Lower leg skin (tissue), 4 donors: ENCODE data around the gene MLH1. TPM values are rescaled to one million over a fixed set of nuclear protein-coding genes. Genes with fewer than 3 reads are reported as not detected.

Experiments used
- DNase-seq, 2 donors: peaks; one replicate each; pipeline ENCODE4 v3.0.0-alpha.2; 2019; ENCODE audit warnings: low spot score in 2 of 2
- H3K4me3 ChIP-seq: fragments of 200-600 bp; sonication (generic); 2 replicates; pipeline ENCODE4 v1.5.1; 2017; ENCODE audit warnings: mild to moderate bottlenecking, low read depth; ENCODE audit not compliant: poor library complexity, severe bottlenecking
- CTCF ChIP-seq, 3 donors: fragments of 450-650 bp; IDR thresholded peaks; one replicate each; pipeline ENCODE4 v1.5.1; 2016; ENCODE audit warnings: antibody characterized with exemption in 3 of 3, mild to moderate bottlenecking in 3 of 3, moderate library complexity in 2 of 3
- POLR2A ChIP-seq, 2 donors: fragments of 450-650 bp; IDR thresholded peaks; one replicate each; pipeline ENCODE4 v1.6.1; 2016 to 2017; ENCODE audit warnings: antibody characterized with exemption in 2 of 2, mild to moderate bottlenecking in 1 of 2, moderate library complexity in 1 of 2
- WGBS, 2 donors: methylation state at CpG; one replicate each; pipeline ENCODE4 v1.1.5; 2018; 5-methylcytosine and 5-hydroxymethylcytosine counted together
- intact Hi-C: fragments of 100-400 bp; cut with DNase I; formaldehyde crosslinking; loops from one replicate; pipeline ENCODE4 v1.15.0; 2023; ENCODE audit warnings: low total_unique reads
- total RNA-seq, 4 donors: library from RNA; depleted of rRNA; stranded (reverse); fragments of >200 nt; gene quantifications; one replicate each; pipeline ENCODE4 v1.1.0, GENCODE V29; 2016

The MLH1 gene
- total RNA-seq, 4 donors from 2014 or later = 16.6 to 26.5 (median 20.8) TPM

GRCh38 chr3:36969540-36970432, 23.5 kb upstream of the MLH1 start:
- no peak overlapping the region for H3K4me3 ChIP-seq
- WGBS, 2 donors = 22 to 26% methylated on average over 4 of the region's 4 CpGs
- no peak for TF ChIP-seq POLR2A (IDR thresholded peaks at IDR 0.05)
- peak in 1 of 2 donors; percentile 74 for DNase-seq
- intact Hi-C loops = no loop called here

- 97 to 98% methylated on average over 2 of the region's 2 CpGs for whole genome bisulfite sequencing, 2 donors
Observed at GRCh38 chr3:36972163-36972562, 21.2 kb upstream of the MLH1 start.

GRCh38 chr3:36973139-36973538, 20.2 kb upstream of the MLH1 start:
- no peak for DNase-seq
- no peak overlapping the region for H3K4me3 ChIP-seq
- WGBS, 2 donors = 87 to 100% methylated on average over 1 of the region's 1 CpG
- no peak for TF ChIP-seq CTCF (IDR thresholded peaks at IDR 0.05)
- no peak for TF ChIP-seq POLR2A (IDR thresholded peaks at IDR 0.05)
- intact Hi-C loops = no loop called here

More at GRCh38 chr3:36972163-36972562, 21.2 kb upstream of the MLH1 start:
- intact Hi-C loops = no loop called here
- TF ChIP-seq POLR2A (IDR thresholded peaks at IDR 0.05) (no peak), CTCF (IDR thresholded peaks at IDR 0.05) (no peak)
- DNase-seq = peak in 1 of 2 donors; percentile 43
- no peak overlapping the region for H3K4me3 ChIP-seq

- 94 to 100% methylated on average over 4 of the region's 4 CpGs for WGBS, 2 donors
- TF ChIP-seq CTCF (IDR thresholded peaks at IDR 0.05) (no peak), POLR2A (IDR thresholded peaks at IDR 0.05) (no peak)
- DNase-seq = no peak
- H3K4me3 ChIP-seq = no peak overlapping the region
- intact Hi-C loops = no loop called here
Observed at GRCh38 chr3:36981006-36981405, 12.3 kb upstream of the MLH1 start.

GRCh38 chr3:36988356-36988755, 5.0 kb upstream of the MLH1 start:
- WGBS, 2 donors = 42 to 51% methylated on average over 2 of the region's 2 CpGs
- intact Hi-C loops = no loop called here
- no peak overlapping the region for H3K4me3 ChIP-seq
- TF ChIP-seq CTCF (IDR thresholded peaks at IDR 0.05) = no peak
- TF ChIP-seq POLR2A (IDR thresholded peaks at IDR 0.05) = no peak
- no peak for DNase-seq

GRCh38 chr3:36989005-36989404, 4.3 kb upstream of the MLH1 start:
- intact Hi-C loops = no loop called here
- no peak for DNase-seq
- H3K4me3 ChIP-seq = no peak overlapping the region
- TF ChIP-seq CTCF (IDR thresholded peaks at IDR 0.05) = no peak
- TF ChIP-seq POLR2A (IDR thresholded peaks at IDR 0.05) = no peak
- 78 to 81% methylated on average over 3 of the region's 3 CpGs for WGBS, 2 donors
